Measurements from ENCODE around the gene METTL25.

- no peak for TF ChIP-seq CTCF (IDR thresholded peaks at IDR 0.05; ENCODE audit: insufficient read depth, low read length, poor library complexity, severe bottlenecking)
- no peak for TF ChIP-seq EZH2phosphoT487 (conservative IDR thresholded peaks at IDR 0.05; ENCODE audit: low read length)
These were observed 49.2 kb downstream of the METTL25 start for GRCh38 chr12:82407481-82407880.
